ENCODE results near the gene MEGF6. TPM values are rescaled to one million over a fixed set of nuclear protein-coding genes. Genes with fewer than 3 reads are reported as not detected.

Gene MEGF6
- total RNA-seq, 1 experiment from 2014 or later, result 65.3 TPM

GRCh38 chr1:3516911-3517675 lies 94.2 kb downstream of the MEGF6 start:
- H2AFZ ChIP-seq, result no peak overlapping the region
- H3F3A ChIP-seq (ENCODE audit: insufficient read depth, low read depth), result no peaks in the 10 kb centered on the region; the same call in 1 of the 2 replicates
- no peaks in the 10 kb centered on the region for H3K9me2 ChIP-seq (ENCODE audit: insufficient read depth)
- ChIA-PET CTCF (no interaction called here), POLR2A (ENCODE audit: unreplicated experiment) (no interaction called here)
- no TSS peak for BruUV-seq (replicated peaks)
- H4K20me1 ChIP-seq (ENCODE audit: insufficient read depth), result no peaks in the 10 kb centered on the region
- H3K4me1 ChIP-seq (replicated peaks; ENCODE audit: insufficient read depth), result no peaks in the 10 kb centered on the region
- H3K79me2 ChIP-seq (ENCODE audit: low read depth), result no peaks in the 10 kb centered on the region
- intact Hi-C loops (cut with micrococcal nuclease; ENCODE audit: unreplicated experiment), result no loop called here
- no peak for TF ChIP-seq EZH2 (IDR thresholded peaks at IDR 0.05; ENCODE audit: low read depth)
- TF ChIP-seq CTCF (conservative IDR thresholded peaks at IDR 0.05), result no peak
- H3K36me3 ChIP-seq (ENCODE audit: low read depth), result peaks cover 5% of the 10 kb centered on the region; the same call in 1 of the 2 replicates
- no peak overlapping the region for H3K4me3 ChIP-seq
- no peaks in the 10 kb centered on the region for H3K9me3 ChIP-seq (ENCODE audit: insufficient read depth, low read depth)
- no peaks in the 10 kb centered on the region for H3K27me3 ChIP-seq (ENCODE audit: insufficient read depth, low read depth)
- no peak overlapping the region for H3K27ac ChIP-seq
- no peak overlapping the region for H3K4me2 ChIP-seq
- no peak for DNase-seq

DNA sequence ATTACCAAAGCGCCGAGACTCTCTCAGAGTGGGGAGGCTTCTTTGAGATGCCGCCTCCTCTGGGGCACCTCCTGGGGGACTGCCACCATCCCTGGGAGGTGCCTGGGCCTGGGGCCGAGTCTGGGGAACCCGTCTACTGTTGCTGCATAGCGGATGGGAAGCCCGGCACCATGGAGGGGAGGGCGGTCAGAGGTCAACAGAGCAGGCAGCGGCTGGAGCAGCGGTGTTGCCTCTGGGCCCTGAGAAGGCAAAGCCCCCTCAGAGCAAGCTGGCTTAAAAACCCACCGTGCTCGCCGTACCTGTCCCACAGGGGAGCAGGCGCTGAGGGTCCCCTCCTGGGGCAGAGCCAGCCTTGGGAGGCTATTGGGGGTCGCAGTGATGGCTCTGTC lies 94.8 kb downstream of the MEGF6 start:
- CTCF ChIA-PET, result no interaction called here
- TF ChIP-seq CTCF (conservative IDR thresholded peaks at IDR 0.05) (no peak), EZH2 (IDR thresholded peaks at IDR 0.05; ENCODE audit: low read depth) (no peak)
- POLR2A ChIA-PET (ENCODE audit: unreplicated experiment), result interaction anchor here (0.5 kb wide), 1 partner anchor 1321 kb away, joined by 7 read pairs; no protein-coding TSS in a partner anchor

GRCh38 chr1:3515774-3516480 lies 95.4 kb downstream of the MEGF6 start:
- Histone ChIP-seq H3K9me3 (ENCODE audit: insufficient read depth, low read depth) (no peaks in the 10 kb centered on the region), H3K9me2 (ENCODE audit: insufficient read depth) (no peaks in the 10 kb centered on the region), H4K20me1 (ENCODE audit: insufficient read depth) (no peaks in the 10 kb centered on the region), H3K4me1 (replicated peaks; ENCODE audit: insufficient read depth) (no peaks in the 10 kb centered on the region), H3K27me3 (ENCODE audit: insufficient read depth, low read depth) (no peaks in the 10 kb centered on the region), H3K27ac (no peak overlapping the region), H3K79me2 (ENCODE audit: low read depth) (no peaks in the 10 kb centered on the region), H3K4me3 (no peak overlapping the region), H3K4me2 (no peak overlapping the region), H3K36me3 (ENCODE audit: low read depth) (peaks cover 5% of the 10 kb centered on the region; the same call in 1 of the 2 replicates), H2AFZ (no peak overlapping the region), H3F3A (ENCODE audit: insufficient read depth, low read depth) (no peaks in the 10 kb centered on the region; the same call in 1 of the 2 replicates)
- CTCF ChIA-PET, result no interaction called here
- TF ChIP-seq EZH2 (IDR thresholded peaks at IDR 0.05; ENCODE audit: low read depth), result no peak
- no peak for TF ChIP-seq CTCF (conservative IDR thresholded peaks at IDR 0.05)
- no TSS peak for BruUV-seq (replicated peaks)
- POLR2A ChIA-PET (ENCODE audit: unreplicated experiment), result interaction anchor here (0.5 kb wide), 1 partner anchor 1321 kb away, joined by 7 read pairs; no protein-coding TSS in a partner anchor
- no peak for DNase-seq
- intact Hi-C loops (cut with micrococcal nuclease; ENCODE audit: unreplicated experiment), result no loop called here

More for the DNA sequence above, 94.8 kb downstream of the MEGF6 start:
- H3K9me3 ChIP-seq (ENCODE audit: insufficient read depth, low read depth), result no peaks in the 10 kb centered on the region
- no peaks in the 10 kb centered on the region for H3K4me1 ChIP-seq (replicated peaks; ENCODE audit: insufficient read depth)
- no peak overlapping the region for H3K27ac ChIP-seq
- intact Hi-C loops (cut with micrococcal nuclease; ENCODE audit: unreplicated experiment), result no loop called here
- H3K9me2 ChIP-seq (ENCODE audit: insufficient read depth), result no peaks in the 10 kb centered on the region
- no peaks in the 10 kb centered on the region for H3K27me3 ChIP-seq (ENCODE audit: insufficient read depth, low read depth)
- DNase-seq, result no peak
- no peak overlapping the region for H3K4me2 ChIP-seq
- no TSS peak for BruUV-seq (replicated peaks)
- no peaks in the 10 kb centered on the region for H3K79me2 ChIP-seq (ENCODE audit: low read depth)
- no peak overlapping the region for H3K4me3 ChIP-seq
- no peak overlapping the region for H2AFZ ChIP-seq
- no peaks in the 10 kb centered on the region; the same call in 1 of the 2 replicates for H3F3A ChIP-seq (ENCODE audit: insufficient read depth, low read depth)
- no peaks in the 10 kb centered on the region for H4K20me1 ChIP-seq (ENCODE audit: insufficient read depth)
- peaks cover 5% of the 10 kb centered on the region; the same call in 1 of the 2 replicates for H3K36me3 ChIP-seq (ENCODE audit: low read depth)

Measured in PC-9 (cell line).